ENCODE measurements around the gene HLA-DRA.

DNA sequence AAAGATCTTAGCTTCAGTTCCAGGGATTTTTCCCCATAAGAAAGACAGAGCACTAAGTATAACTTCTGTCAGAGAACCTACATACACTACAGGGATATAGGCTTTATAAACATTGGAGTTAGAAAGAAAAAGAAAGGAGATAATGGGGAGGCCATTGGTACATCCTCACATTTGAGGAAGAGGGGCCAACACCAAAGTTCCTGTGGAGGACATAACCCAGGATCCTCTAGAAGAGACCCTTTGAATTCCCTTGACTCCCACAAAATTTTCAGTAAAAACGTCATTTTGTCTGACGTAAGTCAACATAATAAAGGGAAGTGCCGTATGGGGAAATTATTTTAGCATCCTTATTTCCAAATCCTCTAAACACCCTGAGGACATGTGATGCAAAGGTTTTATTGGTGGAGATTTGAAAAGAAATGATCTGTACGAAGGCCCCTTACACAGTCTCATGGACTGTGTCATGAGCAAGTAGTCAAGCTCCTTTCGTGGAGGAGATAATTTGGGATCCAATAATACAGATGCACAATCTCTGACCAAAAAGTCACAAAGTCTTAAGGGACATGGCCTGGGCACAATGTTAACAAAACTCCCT lies 33.2 kb downstream of the HLA-DRA start:
- TF ChIP-seq, protein P1, sequence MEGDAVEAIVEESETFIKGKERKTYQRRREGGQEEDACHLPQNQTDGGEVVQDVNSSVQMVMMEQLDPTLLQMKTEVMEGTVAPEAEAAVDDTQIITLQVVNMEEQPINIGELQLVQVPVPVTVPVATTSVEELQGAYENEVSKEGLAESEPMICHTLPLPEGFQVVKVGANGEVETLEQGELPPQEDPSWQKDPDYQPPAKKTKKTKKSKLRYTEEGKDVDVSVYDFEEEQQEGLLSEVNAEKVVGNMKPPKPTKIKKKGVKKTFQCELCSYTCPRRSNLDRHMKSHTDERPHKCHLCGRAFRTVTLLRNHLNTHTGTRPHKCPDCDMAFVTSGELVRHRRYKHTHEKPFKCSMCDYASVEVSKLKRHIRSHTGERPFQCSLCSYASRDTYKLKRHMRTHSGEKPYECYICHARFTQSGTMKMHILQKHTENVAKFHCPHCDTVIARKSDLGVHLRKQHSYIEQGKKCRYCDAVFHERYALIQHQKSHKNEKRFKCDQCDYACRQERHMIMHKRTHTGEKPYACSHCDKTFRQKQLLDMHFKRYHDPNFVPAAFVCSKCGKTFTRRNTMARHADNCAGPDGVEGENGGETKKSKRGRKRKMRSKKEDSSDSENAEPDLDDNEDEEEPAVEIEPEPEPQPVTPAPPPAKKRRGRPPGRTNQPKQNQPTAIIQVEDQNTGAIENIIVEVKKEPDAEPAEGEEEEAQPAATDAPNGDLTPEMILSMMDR (IDR thresholded peaks at IDR 0.05 in 4 of 5, conservative IDR thresholded peaks at IDR 0.05 in 1 of 5) = no peak
- TF ChIP-seq POLR2A (IDR thresholded peaks at IDR 0.05) = no peak

All from gastrocnemius medialis (tissue), 4 donors.